Dedifferentiated amniotic fluid mesenchymal stem cell (primary cell): ENCODE data around the gene PPCDC.

Source experiments
- DNase-seq: peaks from one replicate; pipeline ENCODE4 v3.0.0-alpha.2; 2016; ENCODE audit errors: extremely low spot score

Gene PPCDC

GRCh38 chr15:75044258-75044878 lies 21.0 kb downstream of the PPCDC start:
- DNase-seq: no peak

- no peak for DNase-seq
These were observed 22.1 kb downstream of the PPCDC start for GRCh38 chr15:75045332-75046015.

- no peak for DNase-seq
These were observed 25.0 kb downstream of the PPCDC start for GRCh38 chr15:75048394-75048793.

GRCh38 chr15:75049392-75049791 lies 26.0 kb downstream of the PPCDC start:
- DNase-seq: no peak

- no peak for DNase-seq
These were observed 26.9 kb downstream of the PPCDC start for GRCh38 chr15:75050283-75050682.

GRCh38 chr15:75051191-75051608 lies 27.8 kb downstream of the PPCDC start:
- DNase-seq: no peak

- DNase-seq: no peak
These were observed 28.3 kb downstream of the PPCDC start for GRCh38 chr15:75051711-75052110.

- no peak for DNase-seq
These were observed 29.8 kb downstream of the PPCDC start for GRCh38 chr15:75052972-75053747.

- DNase-seq: no peak
These were observed 30.3 kb downstream of the PPCDC start for GRCh38 chr15:75053748-75054125.

- no peak for DNase-seq
These were observed 30.9 kb downstream of the PPCDC start for GRCh38 chr15:75054172-75054897.

GRCh38 chr15:75056036-75056435 lies 32.6 kb downstream of the PPCDC start:
- DNase-seq: no peak

GRCh38 chr15:75058127-75058905 lies 34.9 kb downstream of the PPCDC start:
- no peak for DNase-seq

GRCh38 chr15:75059607-75060006 lies 36.2 kb downstream of the PPCDC start:
- no peak for DNase-seq

GRCh38 chr15:75061272-75061671 lies 37.9 kb downstream of the PPCDC start:
- no peak for DNase-seq

- no peak for DNase-seq
These were observed 39.3 kb downstream of the PPCDC start for GRCh38 chr15:75062706-75063105.

GRCh38 chr15:75063338-75063737 lies 39.9 kb downstream of the PPCDC start:
- no peak for DNase-seq

GRCh38 chr15:75063889-75064288 lies 40.5 kb downstream of the PPCDC start:
- no peak for DNase-seq

GRCh38 chr15:75064846-75065245 lies 41.5 kb downstream of the PPCDC start:
- no peak for DNase-seq

- DNase-seq: no peak
These were observed 42.1 kb downstream of the PPCDC start for GRCh38 chr15:75065467-75065850.

GRCh38 chr15:75065851-75066509 lies 42.6 kb downstream of the PPCDC start:
- DNase-seq: no peak
